ENCODE results near the gene PSTPIP2.
"Not testable (repeated sequence)": the region's sequence is repeated elsewhere in the genome, so short reads cannot be mapped to it uniquely, and the experiment has no call there.

Gene PSTPIP2

DNA sequence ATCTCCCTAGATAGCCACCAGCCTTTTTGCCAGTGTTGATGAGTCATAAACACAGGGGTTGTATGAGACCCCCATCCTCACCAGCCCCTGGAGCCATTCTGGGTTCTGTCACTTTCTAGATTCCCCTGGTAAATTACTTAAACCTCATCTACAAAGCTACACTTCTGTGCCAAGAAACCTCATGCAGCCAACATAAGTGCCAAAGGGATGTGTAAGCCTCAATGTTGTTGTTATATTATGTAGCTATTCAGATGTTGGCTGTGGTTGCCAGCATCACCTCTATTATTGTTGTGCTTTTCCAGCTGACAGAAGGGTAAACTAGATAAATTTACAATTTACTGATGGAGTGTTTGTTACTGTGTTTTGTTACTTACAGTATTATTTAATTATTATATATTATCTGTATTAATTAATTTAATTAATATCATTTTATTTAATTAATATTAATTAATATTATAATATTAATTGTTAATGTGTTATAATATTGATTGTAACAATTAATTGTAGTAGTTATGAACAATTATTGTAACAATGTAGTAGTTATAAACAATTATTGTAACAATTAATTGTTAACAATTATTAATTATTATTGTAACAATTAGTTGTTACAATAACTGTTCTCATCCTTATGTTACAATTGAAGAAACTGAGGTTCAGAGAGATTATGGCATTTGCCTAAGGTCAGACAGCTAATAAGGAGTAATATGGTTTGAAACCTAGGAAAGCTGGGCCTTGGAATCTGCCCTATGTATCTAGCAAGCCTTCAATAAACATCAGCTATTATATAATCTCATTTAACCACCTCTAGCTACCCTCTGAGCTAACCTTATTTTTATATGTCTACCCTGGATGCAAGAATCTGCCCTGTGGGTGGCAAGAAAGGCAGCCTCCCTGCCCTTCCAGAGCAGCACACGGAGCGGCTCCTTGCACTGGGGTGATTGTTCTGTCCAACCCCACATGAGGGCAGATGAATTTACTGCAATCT lies 36.1 kb downstream of the PSTPIP2 start:
- no peak for DNase-seq

GRCh38 chr18:46034230-46034629 lies 37.8 kb downstream of the PSTPIP2 start:
- DNase-seq = no peak

DNA sequence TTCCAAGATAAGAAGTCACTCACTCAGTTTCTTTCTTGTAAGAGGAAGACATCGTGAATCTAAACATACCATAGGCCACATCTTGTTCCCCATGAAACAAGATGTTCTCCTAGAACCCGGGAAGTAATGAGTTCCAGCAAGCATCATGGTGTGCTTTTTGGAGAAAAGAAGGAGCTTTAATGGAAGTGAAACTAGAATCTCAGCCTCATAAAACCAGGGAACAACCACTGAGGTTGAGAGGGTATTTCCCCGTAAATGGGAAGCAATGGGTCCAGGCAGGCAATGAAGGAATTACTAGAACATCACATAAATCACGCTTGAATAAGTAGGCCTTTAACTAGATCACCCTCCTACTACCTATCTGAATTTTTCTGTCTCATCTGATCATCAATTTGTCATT lies 40.3 kb downstream of the PSTPIP2 start:
- no peak for DNase-seq

- DNase-seq = no peak
These were observed 43.5 kb downstream of the PSTPIP2 start for GRCh38 chr18:46028536-46028891.

DNA sequence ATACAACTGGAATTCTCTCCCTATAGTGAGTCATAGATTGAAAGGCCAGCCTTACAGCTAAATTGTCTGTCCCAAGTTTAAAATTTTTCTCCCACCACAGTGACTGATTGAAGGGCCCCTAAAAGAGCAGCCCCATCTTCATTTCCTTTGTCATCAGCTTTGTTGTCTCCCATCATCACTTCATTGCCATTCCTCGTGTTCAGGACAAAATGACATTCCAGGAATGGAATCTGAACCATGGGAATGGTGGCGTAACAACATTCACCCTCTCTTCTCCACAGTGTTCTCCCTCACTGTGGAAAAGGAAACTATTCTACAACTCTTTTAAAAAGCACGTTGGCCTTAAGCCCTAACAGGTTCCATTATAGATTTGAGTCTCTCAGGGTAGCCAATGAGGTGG lies 52.1 kb downstream of the PSTPIP2 start:
- DNase-seq = no peak

GRCh38 chr18:46013484-46014189 lies 58.4 kb downstream of the PSTPIP2 start:
- no peak for DNase-seq

DNA sequence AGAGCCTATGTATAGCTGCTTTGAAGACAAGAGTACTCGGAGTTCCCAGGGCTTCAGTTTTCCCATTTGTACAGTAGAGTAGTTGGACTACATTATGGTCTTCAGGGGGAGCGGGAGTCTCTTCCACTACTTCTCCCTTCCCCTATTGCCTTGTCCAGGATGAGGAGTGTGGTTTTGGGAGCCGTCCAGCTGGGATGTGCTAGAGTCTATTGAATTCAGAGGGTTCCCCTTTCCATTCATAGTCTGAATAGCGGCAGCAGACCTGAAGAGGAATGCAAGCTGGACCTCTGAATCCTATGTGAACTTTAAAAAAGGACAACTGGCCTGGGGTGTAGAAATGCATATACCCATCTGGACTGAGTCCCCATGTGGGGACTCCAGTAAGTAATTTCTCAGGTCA lies 61.4 kb downstream of the PSTPIP2 start:
- no peak for DNase-seq

GRCh38 chr18:46010050-46010449 lies 62.0 kb downstream of the PSTPIP2 start:
- no peak for DNase-seq

DNA sequence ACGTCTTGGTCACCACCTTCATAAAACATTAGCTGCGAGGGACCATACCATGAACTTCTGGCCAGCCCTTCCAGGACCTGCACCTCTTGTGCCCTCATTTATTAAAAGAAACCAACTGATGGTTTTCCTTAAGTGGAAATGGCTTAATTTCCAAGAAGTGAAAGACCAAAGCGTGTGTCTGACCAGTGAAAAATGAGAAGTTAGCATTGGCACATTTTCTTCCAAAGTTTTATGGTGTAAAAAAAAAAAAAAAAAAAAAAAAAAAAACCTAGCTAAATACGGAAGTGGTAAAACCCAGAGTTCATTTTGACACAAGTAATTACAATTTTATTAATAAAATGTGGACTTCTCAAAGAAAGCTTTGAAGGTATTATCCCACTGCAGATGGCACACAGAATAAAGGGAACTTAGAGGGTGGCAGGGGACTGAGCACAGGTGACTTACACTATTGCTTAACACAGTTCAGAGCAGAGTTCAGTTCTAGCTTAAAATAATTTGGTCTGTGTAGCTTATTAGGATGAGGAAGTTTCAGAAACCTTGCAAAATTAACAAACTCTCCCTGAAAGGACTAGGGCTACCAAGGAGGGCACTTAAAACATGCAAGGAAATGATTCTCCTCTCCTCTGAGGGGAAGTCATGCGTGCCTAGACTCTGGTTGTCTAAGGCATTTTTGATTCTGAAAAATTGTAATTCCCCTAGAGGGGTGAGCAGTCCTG lies 62.8 kb downstream of the PSTPIP2 start:
- DNase-seq = no peak

GRCh38 chr18:46008531-46008930 lies 63.5 kb downstream of the PSTPIP2 start:
- no peak for DNase-seq

DNA sequence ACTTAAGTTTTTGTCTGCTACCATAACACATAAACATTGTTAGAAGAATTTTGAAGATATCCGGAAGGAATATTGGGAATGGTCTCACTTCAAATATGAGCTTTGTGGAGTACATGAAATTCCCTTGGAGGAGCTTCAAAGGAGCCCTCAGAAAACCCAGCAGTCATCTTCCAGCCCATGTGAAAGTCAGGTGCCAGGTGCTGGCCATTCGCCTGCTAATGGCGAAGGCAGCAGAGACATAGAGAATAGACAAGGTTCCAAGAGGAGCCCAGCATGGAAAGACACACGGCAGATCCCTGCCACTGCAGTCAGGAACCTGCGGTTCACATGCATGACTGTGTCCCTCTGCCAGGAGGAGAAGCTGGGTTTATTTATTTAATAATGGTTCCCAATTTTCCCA lies 64.9 kb downstream of the PSTPIP2 start:
- no peak for DNase-seq

DNA sequence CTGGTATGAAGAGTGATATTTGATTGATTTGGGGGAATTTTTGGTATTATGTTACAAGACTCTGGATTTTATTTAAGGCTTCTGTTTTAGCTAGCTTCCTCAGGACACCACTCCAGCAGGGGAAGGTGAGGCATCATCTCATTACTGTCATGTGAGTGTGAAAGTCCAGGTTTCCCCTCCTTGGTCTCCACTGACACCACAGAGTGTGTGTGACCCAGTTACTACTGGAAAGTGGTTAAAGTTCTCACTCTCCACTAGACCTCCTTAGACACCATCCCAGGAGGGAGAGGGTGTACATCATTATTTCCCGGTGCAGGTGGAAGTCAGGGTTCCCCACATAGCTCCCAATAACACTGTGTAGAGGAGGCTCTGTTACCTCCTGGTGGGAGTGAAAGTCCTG lies 69.1 kb downstream of the PSTPIP2 start:
- no peak for DNase-seq

DNA sequence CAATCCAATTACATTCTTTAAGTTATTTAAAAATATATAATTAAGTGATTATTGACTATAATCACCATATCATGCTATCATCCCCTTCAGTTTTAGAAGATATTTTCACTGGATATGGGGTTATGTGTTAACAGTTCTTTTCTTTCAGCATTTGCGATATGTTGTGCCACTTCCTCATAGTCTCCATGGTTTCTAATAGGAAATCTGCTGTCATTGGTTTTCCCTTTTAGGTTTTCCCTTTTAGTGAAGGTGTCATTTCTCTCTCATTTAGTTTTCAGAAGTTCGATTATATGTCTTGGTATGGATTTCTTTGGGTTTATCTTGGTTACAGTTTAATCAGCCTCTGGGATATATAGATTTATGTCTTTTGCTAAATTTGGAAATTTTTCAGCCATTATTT lies 70.2 kb downstream of the PSTPIP2 start:
- no peak for DNase-seq

DNA sequence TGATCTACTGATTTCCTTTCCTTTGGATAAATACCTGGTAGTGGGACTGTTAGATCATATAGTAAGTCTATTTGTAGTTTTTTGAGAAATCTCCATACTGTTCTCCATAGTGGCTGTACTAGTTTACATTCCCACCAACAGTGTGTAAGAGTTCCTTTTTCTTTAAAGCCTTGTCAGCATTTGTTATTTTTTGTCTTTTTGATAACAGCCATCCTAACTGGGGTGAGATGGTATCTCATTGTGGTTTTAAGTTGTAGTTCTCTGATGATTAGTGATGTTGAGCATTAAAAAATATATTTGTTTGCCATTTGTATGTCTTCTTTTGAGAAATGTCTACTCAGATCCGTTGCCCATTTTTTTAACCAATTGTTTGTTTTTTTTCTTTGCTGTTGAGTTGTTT lies 71.0 kb downstream of the PSTPIP2 start:
- DNase-seq = no peak

GRCh38 chr18:45999536-45999935 lies 72.5 kb downstream of the PSTPIP2 start:
- no peak for DNase-seq

DNA sequence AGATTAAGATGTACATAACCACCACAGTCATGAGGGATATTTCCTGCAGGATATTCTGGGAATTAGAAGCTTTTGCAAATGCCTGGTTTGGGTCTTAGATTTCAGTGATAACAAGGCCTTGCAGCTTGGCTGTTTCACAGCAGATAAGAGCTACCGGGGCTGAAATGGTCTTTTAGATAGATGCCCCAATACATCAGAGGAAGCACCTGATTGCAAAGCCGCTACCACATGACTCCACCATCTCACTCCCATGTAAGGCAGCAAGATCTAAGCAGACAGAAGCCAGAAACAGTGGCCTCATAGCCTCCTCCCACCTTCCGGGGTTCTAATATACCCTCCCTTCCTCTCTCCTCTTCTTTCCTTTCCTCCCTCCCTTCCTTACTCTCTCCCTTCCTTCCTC lies 73.8 kb downstream of the PSTPIP2 start:
- DNase-seq = no peak

GRCh38 chr18:45997700-45998151 lies 74.3 kb downstream of the PSTPIP2 start:
- no peak for DNase-seq

- DNase-seq = no peak
These were observed 76.6 kb downstream of the PSTPIP2 start for GRCh38 chr18:45995461-45995860.

- DNase-seq = no peak
These were observed 78.6 kb downstream of the PSTPIP2 start for GRCh38 chr18:45993438-45993837.

DNA sequence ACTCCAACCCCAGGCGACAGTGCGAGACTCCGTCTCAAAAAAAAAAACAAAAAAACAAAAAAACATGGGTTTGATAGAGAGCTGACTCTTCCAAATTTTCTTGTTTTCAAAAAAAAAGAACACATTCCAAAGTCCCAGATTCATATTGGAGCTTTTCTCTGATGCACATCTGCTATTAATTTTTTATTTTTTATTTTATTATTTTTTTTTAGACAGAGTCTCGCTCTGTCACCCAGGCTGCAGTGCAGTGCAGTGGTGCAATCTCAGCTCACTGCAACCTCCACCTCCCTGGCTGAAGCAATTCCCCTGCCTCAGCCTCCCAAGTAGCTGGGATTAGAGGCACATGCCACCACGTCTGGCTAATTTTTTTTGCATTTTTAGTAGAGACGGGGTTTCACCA lies 79.5 kb downstream of the PSTPIP2 start:
- DNase-seq = not testable (repeated sequence)

DNA sequence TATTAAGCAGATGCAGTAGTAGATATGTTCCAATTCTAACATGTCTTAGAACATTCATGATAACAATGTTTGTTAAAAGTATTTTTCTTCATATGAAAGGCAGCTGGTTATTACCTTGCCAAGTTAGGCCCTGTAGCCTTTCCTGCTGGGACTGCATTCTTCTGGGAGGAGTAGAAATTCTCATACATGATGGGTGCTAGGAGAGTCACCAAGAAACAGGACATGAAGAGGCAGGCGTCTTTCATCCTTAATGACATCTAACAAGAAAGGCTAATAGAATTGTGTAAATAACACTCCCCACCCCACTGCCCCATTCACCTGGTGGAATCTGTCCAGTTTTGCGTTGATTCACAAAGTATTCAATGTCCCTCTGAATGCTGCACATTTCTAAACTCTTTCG lies 80.3 kb downstream of the PSTPIP2 start:
- DNase-seq = no peak

DNA sequence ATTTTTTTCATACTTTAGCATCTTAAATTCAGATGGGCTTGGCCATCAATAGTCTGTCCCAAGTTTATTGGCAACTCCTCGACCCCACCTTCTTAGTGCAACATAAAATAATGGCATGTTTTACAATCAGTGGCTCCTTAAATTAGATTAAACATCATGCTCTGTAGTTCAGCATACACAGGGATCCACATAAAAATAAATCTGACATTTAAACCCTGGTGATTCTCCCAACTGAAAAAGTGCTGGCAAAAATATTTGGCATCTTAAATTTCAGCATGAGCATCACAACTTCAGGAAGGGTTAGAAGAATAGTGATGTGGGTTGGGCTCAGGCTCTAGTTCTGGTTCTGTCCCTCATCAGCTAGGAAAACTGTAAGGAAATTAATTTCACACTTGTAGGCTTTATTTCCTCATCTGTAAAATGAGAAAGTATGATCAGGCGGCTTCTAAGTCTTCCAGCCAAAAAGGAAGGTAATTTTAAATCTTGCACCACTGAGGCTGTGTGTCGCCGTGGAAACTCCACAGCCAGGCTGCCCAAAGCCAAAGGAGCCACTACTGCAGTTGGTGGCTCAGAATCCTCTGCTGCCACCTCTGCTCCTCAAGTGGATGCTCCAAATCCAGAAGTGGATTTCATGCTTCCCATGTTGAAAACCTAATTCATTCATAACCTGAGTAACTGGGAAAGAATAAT lies 87.4 kb downstream of the PSTPIP2 start:
- no peak for DNase-seq

DNA sequence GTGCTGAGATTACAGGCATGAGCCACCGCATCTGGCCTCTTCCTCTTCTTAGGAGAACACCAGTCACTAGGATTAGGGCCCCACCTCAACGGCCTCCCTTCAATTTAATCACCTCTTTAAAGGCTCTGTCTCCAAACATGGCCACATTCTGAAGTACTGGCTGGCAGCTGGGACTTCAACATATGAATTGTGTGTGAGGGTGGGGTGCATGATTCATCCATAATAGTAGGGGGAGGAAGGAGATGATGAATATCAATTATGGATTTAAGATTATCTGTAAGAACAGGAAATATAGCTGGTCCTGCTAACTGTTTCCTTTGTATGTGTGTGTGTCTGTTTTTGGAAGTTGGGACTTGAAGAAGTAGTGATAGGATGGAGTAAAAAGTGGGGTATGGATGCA lies 90.2 kb downstream of the PSTPIP2 start:
- no peak for DNase-seq

Data from NCI-H1105 treated with DMSO at 0.1 percent for 48 hours (cell line).